ENCODE data around the gene JAZF1.

The JAZF1 gene

GRCh38 chr7:28136420-28136819, 44.2 kb downstream of the JAZF1 start:
- no peak for DNase-seq (ENCODE audit: low read depth)

GRCh38 chr7:28135760-28136159, 44.8 kb downstream of the JAZF1 start:
- DNase-seq (ENCODE audit: low read depth) = no peak

- DNase-seq (ENCODE audit: low read depth) = no peak
Observed at GRCh38 chr7:28135315-28135714, 45.3 kb downstream of the JAZF1 start.

- no peak for DNase-seq (ENCODE audit: low read depth)
Observed at GRCh38 chr7:28133872-28134271, 46.7 kb downstream of the JAZF1 start.

- DNase-seq (ENCODE audit: low read depth) = no peak
Observed at GRCh38 chr7:28132959-28133870, 47.4 kb downstream of the JAZF1 start.

- DNase-seq (ENCODE audit: low read depth) = no peak
Observed at GRCh38 chr7:28130277-28130676, 50.3 kb downstream of the JAZF1 start.

GRCh38 chr7:28128608-28129007, 52.0 kb downstream of the JAZF1 start:
- no peak for DNase-seq (ENCODE audit: low read depth)

- DNase-seq (ENCODE audit: low read depth) = no peak
Observed at GRCh38 chr7:28126410-28127041, 54.1 kb downstream of the JAZF1 start.

GRCh38 chr7:28125431-28126409, 54.9 kb downstream of the JAZF1 start:
- no peak for DNase-seq (ENCODE audit: low read depth)

- no peak for DNase-seq (ENCODE audit: low read depth)
Observed at GRCh38 chr7:28124413-28124812, 56.2 kb downstream of the JAZF1 start.

- no peak for DNase-seq (ENCODE audit: low read depth)
Observed at GRCh38 chr7:28123752-28124151, 56.8 kb downstream of the JAZF1 start.

- no peak for DNase-seq (ENCODE audit: low read depth)
Observed at GRCh38 chr7:28121496-28121895, 59.1 kb downstream of the JAZF1 start.

GRCh38 chr7:28116041-28116440, 64.6 kb downstream of the JAZF1 start:
- no peak for DNase-seq (ENCODE audit: low read depth)

- DNase-seq (ENCODE audit: low read depth) = no peak
Observed at GRCh38 chr7:28115261-28115660, 65.3 kb downstream of the JAZF1 start.

GRCh38 chr7:28114056-28114455, 66.5 kb downstream of the JAZF1 start:
- no peak for DNase-seq (ENCODE audit: low read depth)

- DNase-seq (ENCODE audit: low read depth) = no peak
Observed at GRCh38 chr7:28112883-28113540, 67.6 kb downstream of the JAZF1 start.

- DNase-seq (ENCODE audit: low read depth) = no peak
Observed at GRCh38 chr7:28112467-28112866, 68.1 kb downstream of the JAZF1 start.

GRCh38 chr7:28112012-28112411, 68.6 kb downstream of the JAZF1 start:
- DNase-seq (ENCODE audit: low read depth) = no peak

- DNase-seq (ENCODE audit: low read depth) = no peak
Observed at GRCh38 chr7:28110427-28111012, 70.1 kb downstream of the JAZF1 start.

GRCh38 chr7:28108747-28109146, 71.8 kb downstream of the JAZF1 start:
- DNase-seq (ENCODE audit: low read depth) = no peak

- no peak for DNase-seq (ENCODE audit: low read depth)
Observed at GRCh38 chr7:28107960-28108359, 72.6 kb downstream of the JAZF1 start.
